PC-9 (cell line): Measurements from ENCODE around the gene TMEM14A.

ENCODE experiments used
- CTCF ChIP-seq: fragments of 200-600 bp; sonication (generic); conservative IDR thresholded peaks from 2 replicates; pipeline ENCODE4 v1.6.1; 2017; ENCODE audit warnings: mixed run types, antibody characterized with exemption, mild to moderate bottlenecking, moderate library complexity
- EZH2 ChIP-seq: fragments of 200-600 bp; sonication (generic); IDR thresholded peaks from 2 replicates; pipeline ENCODE4 v1.8.0; 2017; ENCODE audit warnings: antibody characterized with exemption, low read depth

GRCh38 chr6:52675372-52675771 lies 4.5 kb downstream of the TMEM14A start:
- TF ChIP-seq CTCF (no peak), EZH2 (no peak)
